ENCODE results near the gene PFKFB3. TPM values are rescaled to one million over a fixed set of nuclear protein-coding genes. Genes with fewer than 3 reads are reported as not detected.
A peak's percentile ranks its signal among the peaks of the same experiment; 100 is the strongest.
"Not testable (repeated sequence)": the region's sequence is repeated elsewhere in the genome, so short reads cannot be mapped to it uniquely, and the experiment has no call there.

The PFKFB3 gene
- total RNA-seq, 1 donor from 2014 or later: 12.4 TPM

- DNase-seq (ENCODE audit: low read depth): peak; percentile 53
These were observed 1.2 kb upstream of the PFKFB3 start for GRCh38 chr10:6201516-6201975.

DNA sequence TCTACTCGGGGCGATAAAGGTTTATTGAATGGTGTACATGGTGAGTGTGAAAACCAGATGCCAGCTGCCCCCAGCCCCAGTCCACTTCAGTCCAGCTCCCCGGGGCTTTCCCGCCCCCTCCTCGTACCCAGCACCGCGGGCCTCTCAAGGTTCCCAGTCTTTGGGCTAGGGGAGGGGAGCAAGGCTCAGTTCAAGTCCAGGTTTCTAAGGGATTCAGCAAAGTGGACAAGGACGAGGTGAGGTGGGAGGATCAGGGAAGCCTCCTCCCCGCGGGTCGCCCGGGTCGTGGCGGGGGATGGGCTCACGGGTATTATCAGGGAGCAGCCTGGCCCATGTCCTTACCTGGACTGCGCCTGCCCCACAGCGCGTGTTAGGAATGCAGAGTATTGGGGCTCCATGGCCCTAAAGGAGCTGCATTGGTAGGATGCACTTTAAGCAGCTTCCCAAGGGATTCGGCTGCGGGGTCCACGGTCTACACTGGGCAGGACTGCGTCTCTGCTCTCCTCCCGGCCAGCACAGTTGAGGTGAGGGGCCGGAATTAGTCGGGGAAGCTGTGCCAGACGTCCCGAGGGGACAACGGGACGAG is 541 bp upstream of the PFKFB3 start:
- no peak for DNase-seq (ENCODE audit: low read depth)

- DNase-seq (ENCODE audit: low read depth): peak; percentile 65
These were observed 765 bp downstream of the PFKFB3 start for GRCh38 chr10:6203331-6204062.

- no peak for DNase-seq (ENCODE audit: low read depth)
These were observed 1.3 kb downstream of the PFKFB3 start for GRCh38 chr10:6204063-6204340.

DNA sequence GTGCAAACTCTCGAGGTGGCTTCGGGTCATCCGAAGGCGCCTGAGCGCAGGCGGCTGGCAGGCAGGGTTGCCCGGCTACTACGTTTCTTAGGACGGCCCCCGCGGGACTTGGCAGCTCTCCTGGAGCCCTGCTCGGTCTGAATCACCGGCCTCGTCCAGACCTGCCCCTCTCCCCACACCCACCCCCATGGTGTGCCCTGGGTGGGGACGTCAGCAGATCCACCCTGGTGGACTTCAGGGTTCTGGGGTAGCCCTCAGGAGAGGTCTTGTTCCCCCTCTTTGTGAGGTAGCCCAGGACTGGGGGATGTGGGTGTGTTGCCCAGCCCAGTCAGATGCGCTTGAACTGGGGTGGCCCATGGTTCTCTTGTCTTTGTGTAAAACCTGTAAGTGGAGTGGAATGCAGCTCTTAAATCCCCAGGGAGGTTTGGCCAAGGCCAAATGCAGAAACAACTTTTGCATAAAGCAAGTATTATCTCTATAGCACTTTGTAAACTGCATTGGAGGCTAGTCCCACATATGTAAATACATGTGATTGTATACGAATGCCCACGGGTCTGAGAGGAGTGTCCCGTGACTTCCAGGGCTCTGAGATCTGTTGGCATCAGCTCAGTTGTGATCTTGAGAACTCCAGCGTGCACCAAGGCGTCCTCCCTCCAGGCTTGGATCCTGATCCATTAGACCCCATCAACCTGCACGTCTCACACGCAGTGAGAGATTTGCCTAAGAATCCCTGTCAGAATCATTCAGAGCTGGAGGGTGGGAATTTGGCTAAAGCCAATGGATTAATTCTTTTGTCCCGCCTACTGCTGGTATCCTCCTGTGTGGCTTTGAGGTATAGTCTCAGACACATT is 1.8 kb downstream of the PFKFB3 start:
- peak; percentile 47 for DNase-seq (ENCODE audit: low read depth)

DNA sequence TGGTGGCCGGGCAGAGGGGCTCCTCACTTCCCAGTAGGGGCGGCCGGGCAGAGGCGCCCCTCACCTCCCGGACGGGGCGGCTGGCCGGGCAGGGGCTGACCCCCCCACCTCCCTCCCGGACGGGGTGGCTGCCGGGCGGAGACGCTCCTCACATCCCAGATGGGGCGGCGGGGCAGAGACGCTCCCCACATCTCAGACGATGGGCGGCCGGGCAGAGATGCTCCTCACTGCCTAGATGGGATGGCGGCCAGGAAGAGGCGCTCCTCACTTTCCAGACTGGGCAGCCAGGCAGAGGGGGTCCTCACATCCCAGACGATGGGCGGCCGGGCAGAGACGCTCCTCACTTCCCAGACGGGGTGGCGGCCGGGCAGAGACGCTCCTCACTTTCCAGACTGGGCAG is 3.8 kb downstream of the PFKFB3 start:
- not testable (repeated sequence) for DNase-seq (ENCODE audit: low read depth)

GRCh38 chr10:6207658-6208057 is 4.9 kb downstream of the PFKFB3 start:
- no peak for DNase-seq (ENCODE audit: low read depth)

- DNase-seq (ENCODE audit: low read depth): no peak
These were observed 6.1 kb downstream of the PFKFB3 start for GRCh38 chr10:6208799-6209235.

DNA sequence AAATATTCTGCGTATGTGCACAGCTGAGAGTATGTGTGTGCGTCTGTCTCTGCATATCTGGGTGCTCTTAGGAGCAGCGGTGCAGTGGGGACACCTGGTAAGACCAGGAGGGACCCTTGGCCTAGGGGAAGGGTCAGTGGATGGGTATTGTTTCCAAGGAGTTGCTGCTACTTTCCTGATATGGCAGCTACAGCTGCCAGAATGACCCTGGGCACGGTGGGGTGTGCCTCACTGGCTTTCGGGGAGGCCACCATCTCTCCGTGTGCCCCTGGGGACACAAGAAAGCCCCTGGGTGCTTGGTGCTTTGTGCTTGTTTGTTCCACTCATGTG is 8.6 kb downstream of the PFKFB3 start:
- DNase-seq (ENCODE audit: low read depth): no peak

GRCh38 chr10:6211671-6212635 is 9.2 kb downstream of the PFKFB3 start:
- no peak for DNase-seq (ENCODE audit: low read depth)

DNA sequence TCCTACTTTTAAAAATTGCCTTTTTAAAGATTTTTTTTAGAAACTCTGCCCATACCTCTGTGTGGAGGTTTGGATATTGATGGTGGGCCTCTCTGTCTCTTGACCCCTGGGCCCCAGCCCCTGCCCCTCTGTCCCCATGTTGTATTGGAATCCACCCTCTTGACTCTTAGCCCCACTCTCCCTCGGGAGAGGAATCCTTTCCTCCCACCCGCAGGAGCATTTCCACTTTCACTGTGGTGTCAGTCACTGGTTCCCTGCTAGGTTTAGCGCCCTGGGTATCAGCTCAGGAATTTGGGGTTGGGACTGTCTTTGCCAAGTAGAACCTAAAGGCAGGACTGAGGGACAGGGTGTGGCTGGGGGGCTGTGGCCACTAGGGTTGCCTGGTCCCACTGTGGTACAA is 10.1 kb downstream of the PFKFB3 start:
- DNase-seq (ENCODE audit: low read depth): no peak

DNA sequence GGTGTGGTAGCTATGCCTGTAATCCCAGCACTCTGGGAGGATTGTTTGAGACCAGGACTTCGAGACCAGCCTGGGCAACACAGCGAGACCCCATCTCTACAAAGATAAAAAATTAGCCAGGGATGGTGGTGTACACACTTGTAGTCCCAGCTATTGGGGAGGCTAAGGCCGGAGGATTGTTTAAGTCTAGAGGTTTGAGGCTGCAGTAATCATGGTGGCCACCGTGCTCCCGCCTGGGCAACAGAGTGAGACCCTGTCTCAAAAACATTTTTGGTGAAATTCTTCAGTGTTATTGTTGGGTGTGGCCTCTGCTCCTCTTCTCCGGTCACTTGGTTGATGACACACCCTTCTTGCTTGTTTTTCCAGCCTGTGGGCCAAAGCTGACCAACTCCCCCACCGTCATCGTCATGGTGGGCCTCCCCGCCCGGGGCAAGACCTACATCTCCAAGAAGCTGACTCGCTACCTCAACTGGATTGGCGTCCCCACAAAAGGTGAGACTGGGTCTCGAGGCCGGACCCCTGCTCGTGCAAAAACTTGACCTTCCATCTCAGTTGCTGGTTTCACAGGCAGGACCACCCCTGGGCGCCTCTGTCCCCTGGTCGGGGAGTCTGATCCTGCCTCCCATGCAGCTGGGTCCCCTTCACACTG is 10.6 kb downstream of the PFKFB3 start:
- DNase-seq (ENCODE audit: low read depth): no peak

DNA sequence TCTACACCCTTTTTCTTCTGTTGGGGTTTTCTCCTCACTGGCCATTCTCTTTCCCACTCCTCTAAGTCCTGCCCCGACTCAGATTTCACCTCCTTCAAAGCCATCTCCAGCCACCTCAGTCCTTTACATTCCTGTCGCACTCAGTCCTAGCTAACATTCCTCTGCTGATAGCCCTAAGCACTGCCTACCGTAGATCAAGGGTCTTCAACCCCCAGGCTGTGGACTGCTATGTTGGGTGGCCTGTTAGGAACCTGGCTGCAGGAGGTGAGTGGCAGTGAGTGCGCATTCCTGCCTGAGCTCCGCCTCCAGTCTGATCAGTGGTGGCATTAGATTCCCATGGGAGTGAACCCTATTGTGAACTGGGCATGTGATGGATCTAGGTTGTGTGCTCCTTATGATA is 11.2 kb downstream of the PFKFB3 start:
- no peak for DNase-seq (ENCODE audit: low read depth)

DNA sequence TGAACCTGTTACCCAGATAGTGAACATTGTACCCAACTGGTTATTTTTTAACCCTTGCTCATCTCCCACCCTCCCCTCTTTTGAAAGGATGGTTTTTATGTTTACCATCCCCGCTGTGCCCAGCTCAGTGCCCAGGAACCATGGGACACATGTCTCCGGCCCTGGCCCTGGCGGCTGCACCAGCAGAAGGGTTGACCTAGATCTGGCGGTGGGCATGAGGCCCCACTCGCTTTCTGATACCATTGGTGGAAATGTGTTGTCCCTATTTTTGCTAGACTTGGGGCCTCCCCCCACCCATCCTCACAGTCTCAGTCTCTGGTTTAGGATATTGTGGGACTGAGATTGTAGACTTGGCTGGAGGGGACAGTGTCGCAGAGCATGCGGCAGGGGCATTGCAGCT is 11.9 kb downstream of the PFKFB3 start:
- no peak for DNase-seq (ENCODE audit: low read depth)

DNA sequence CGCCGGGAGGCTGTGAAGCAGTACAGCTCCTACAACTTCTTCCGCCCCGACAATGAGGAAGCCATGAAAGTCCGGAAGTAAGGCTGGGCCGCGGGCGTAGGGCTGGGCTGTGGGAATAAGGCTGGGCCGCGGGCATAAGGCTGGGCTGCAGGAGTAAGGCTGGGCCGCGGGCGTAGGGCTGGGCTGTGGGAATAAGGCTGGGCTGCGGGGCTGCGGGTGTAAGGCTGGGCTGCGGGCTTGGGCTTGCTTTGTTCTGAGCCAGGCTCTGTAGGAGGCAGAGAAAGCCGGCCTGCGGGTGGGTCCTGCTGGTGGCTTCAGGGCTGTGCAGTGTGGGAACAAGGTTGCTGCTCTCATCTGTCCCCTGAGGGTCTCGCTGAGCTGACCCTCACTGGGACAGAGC is 12.5 kb downstream of the PFKFB3 start:
- no peak for DNase-seq (ENCODE audit: low read depth)

GRCh38 chr10:6215683-6216484 is 13.2 kb downstream of the PFKFB3 start:
- no peak for DNase-seq (ENCODE audit: low read depth)

DNA sequence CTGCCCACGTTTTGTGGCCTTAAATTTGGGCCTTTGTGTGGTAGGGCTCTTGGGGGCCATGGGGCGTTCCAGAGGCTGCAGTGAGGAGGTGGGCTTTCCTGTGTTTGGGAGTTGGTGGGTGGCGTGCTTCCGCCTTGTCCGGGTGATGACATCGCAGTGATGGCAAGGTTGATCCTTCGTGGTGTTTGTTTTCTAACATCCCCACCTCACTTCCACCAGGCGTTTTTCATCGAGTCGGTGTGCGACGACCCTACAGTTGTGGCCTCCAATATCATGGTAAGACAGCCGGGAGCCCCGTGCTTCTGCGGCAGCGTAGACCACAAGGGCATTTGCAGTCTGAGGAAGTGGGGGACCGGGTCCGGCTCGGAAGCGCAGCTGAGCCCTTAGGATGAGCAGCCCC is 14.2 kb downstream of the PFKFB3 start:
- no peak for DNase-seq (ENCODE audit: low read depth)

DNA sequence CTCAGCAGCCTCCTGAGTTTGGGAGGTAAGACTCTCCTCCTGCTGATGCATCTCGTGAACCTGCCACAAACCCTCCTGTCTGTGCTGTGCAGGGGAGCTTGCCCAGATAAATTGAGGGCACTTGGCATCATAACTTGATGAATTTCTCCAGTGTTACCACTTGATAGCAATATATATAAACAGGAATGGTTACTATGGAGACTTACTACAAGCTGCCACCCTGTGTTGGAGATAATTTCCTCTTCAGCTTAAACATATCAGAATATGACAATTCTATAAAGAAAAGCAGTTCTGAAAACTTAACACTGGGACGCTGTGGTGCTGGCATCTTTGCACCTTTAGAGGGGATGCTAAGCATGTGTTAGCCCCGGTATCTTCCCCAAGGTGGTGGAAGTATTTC is 14.9 kb downstream of the PFKFB3 start:
- DNase-seq (ENCODE audit: low read depth): no peak

GRCh38 chr10:6218692-6219493 is 16.2 kb downstream of the PFKFB3 start:
- peak; percentile 38 for DNase-seq (ENCODE audit: low read depth)

Data from myocyte (in vitro differentiated cells).